H9 (cell line): ENCODE data around the gene FCRL5. TPM values are rescaled to one million over a fixed set of nuclear protein-coding genes. Genes with fewer than 3 reads are reported as not detected.

Experiments used
- DNase-seq: peaks from one replicate; pipeline ENCODE4 v3.0.0-alpha.2; 2017
- H2AFZ ChIP-seq: one replicate; pipeline ENCODE4 v1.6.1; 2013; ENCODE audit warnings: mild to moderate bottlenecking, low read length, control low read depth, moderate library complexity
- H2AK5ac ChIP-seq: 2 replicates; pipeline ENCODE4 v1.6.1; 2013; ENCODE audit warnings: low read length, control low read depth, mixed read lengths; ENCODE audit not compliant: insufficient read length
- H2BK120ac ChIP-seq: one replicate; pipeline ENCODE4 v1.6.1; 2013; ENCODE audit warnings: low read depth, mild to moderate bottlenecking, low read length, control low read depth, inconsistent platforms; ENCODE audit not compliant: poor library complexity, severe bottlenecking
- H2BK12ac ChIP-seq: 2 replicates; pipeline ENCODE4 v1.6.1; 2013; ENCODE audit warnings: low read length, control low read depth, mixed read lengths, low read depth; ENCODE audit not compliant: insufficient read length
- H2BK15ac ChIP-seq: 2 replicates; pipeline ENCODE4 v1.6.1; 2013; ENCODE audit warnings: low read depth, low read length, control low read depth
- H2BK20ac ChIP-seq: one replicate; pipeline ENCODE4 v1.6.1; 2013; ENCODE audit warnings: low read depth, mild to moderate bottlenecking, low read length, control low read depth, inconsistent platforms; ENCODE audit not compliant: poor library complexity, severe bottlenecking
- H2BK5ac ChIP-seq: 2 replicates; pipeline ENCODE4 v1.6.1; 2013; ENCODE audit warnings: low read length, control low read depth, mixed read lengths; ENCODE audit not compliant: insufficient read length
- H3K14ac ChIP-seq: 2 replicates; pipeline ENCODE4 v1.6.1; 2013; ENCODE audit warnings: low read length, control low read depth; ENCODE audit not compliant: insufficient read depth
- H3K18ac ChIP-seq: 2 replicates; pipeline ENCODE4 v1.6.1; 2013; ENCODE audit warnings: low read depth, mild to moderate bottlenecking, mixed read lengths, low read length, control low read depth; ENCODE audit not compliant: insufficient read length
- H3K23ac ChIP-seq: 2 replicates; pipeline ENCODE4 v1.6.1; 2013; ENCODE audit warnings: low read length, control low read depth, mixed read lengths, low read depth; ENCODE audit not compliant: insufficient read length
- H3K23me2 ChIP-seq: 2 replicates; pipeline ENCODE4 v1.6.1; 2013; ENCODE audit warnings: low read depth, mild to moderate bottlenecking, mixed read lengths, low read length, control low read depth; ENCODE audit not compliant: insufficient read length, poor library complexity, severe bottlenecking
- H3K27ac ChIP-seq: 2 replicates; pipeline ENCODE4 v1.5.1; 2013; ENCODE audit warnings: low read length, control low read depth, mixed read lengths, low read depth; ENCODE audit not compliant: insufficient read length
- H3K27me3 ChIP-seq: 2 replicates; pipeline ENCODE4 v1.6.1; 2013; ENCODE audit warnings: low read length, control low read depth, inconsistent platforms; ENCODE audit not compliant: insufficient read depth
- H3K4ac ChIP-seq: 2 replicates; pipeline ENCODE4 v1.6.1; 2013; ENCODE audit warnings: low read depth, mild to moderate bottlenecking, control low read depth, inconsistent platforms, low read length, moderate library complexity
- H3K4me1 ChIP-seq: 2 replicates; pipeline ENCODE4 v1.6.1; 2013; ENCODE audit warnings: low read length, control low read depth, inconsistent platforms; ENCODE audit not compliant: insufficient read depth
- H3K4me2 ChIP-seq: 2 replicates; pipeline ENCODE4 v1.6.1; 2013; ENCODE audit warnings: low read length, control low read depth, mixed read lengths; ENCODE audit not compliant: insufficient read length, insufficient read depth
- H3K56ac ChIP-seq: 2 replicates; pipeline ENCODE4 v1.6.1; 2013; ENCODE audit warnings: low read depth, mild to moderate bottlenecking, mixed read lengths, low read length, control low read depth; ENCODE audit not compliant: insufficient read length
- H3K79me1 ChIP-seq: 2 replicates; pipeline ENCODE4 v1.6.1; 2013; ENCODE audit warnings: low read depth, mild to moderate bottlenecking, moderate library complexity, low read length, control low read depth, inconsistent platforms; ENCODE audit not compliant: insufficient read depth, poor library complexity, severe bottlenecking
- H3K79me2 ChIP-seq: 2 replicates; pipeline ENCODE4 v1.6.1; 2013; ENCODE audit warnings: low read length, control low read depth, inconsistent platforms; ENCODE audit not compliant: insufficient read depth
- H3K9ac ChIP-seq: 2 replicates; pipeline ENCODE4 v1.6.1; 2013; ENCODE audit warnings: low read length, control low read depth, mixed read lengths; ENCODE audit not compliant: insufficient read length; ENCODE audit errors: extremely low read depth
- H3K9me3 ChIP-seq: one replicate; pipeline ENCODE4 v1.6.1; 2013; ENCODE audit warnings: low read depth, low read length, inconsistent platforms; ENCODE audit not compliant: control insufficient read depth
- H3T11ph ChIP-seq: one replicate; pipeline ENCODE4 v1.6.1; 2013; ENCODE audit warnings: mild to moderate bottlenecking, low read length, control low read depth, inconsistent platforms
- H4K20me1 ChIP-seq: one replicate; pipeline ENCODE4 v1.6.1; 2013; ENCODE audit not compliant: control insufficient read depth, insufficient read length, insufficient read depth
- H4K5ac ChIP-seq: 2 replicates; pipeline ENCODE4 v1.6.1; 2013; ENCODE audit warnings: low read depth, mild to moderate bottlenecking, mixed read lengths, low read length, control low read depth; ENCODE audit not compliant: insufficient read length
- H4K8ac ChIP-seq: replicated peaks from 2 replicates; pipeline ENCODE4 v1.6.1; 2013; ENCODE audit warnings: low read length, control low read depth, mixed read lengths, low read depth; ENCODE audit not compliant: insufficient read length
- H4K91ac ChIP-seq: 2 replicates; pipeline ENCODE4 v1.6.1; 2013; ENCODE audit warnings: low read depth, mild to moderate bottlenecking, moderate library complexity, mixed read lengths, low read length, control low read depth; ENCODE audit not compliant: insufficient read length
- H3K27ac Mint-ChIP-seq, 3 experiments: 2 replicates in 2 of 3; 3 replicates in 1 of 3; pipeline ENCODE4 v1.8.0; 2020 to 2021; ENCODE audit warnings: mixed read lengths in 3 of 3, mild to moderate bottlenecking in 1 of 3, moderate library complexity in 1 of 3
- H3K27me3 Mint-ChIP-seq: 2 replicates; pipeline ENCODE4 v1.8.0; 2021; ENCODE audit warnings: low read depth, mild to moderate bottlenecking, moderate library complexity, mixed read lengths
- H3K36me3 Mint-ChIP-seq, 3 experiments: 2 replicates in 2 of 3; 3 replicates in 1 of 3; pipeline ENCODE4 v1.8.0; 2020 to 2021; ENCODE audit warnings: low read depth in 3 of 3, mixed read lengths in 3 of 3; ENCODE audit not compliant: insufficient read depth in 1 of 3
- H3K4me1 Mint-ChIP-seq, 2 experiments: 2 replicates each; pipeline ENCODE4 v1.8.0; 2020; ENCODE audit warnings: mixed read lengths in 2 of 2
- H3K4me3 Mint-ChIP-seq, 2 experiments: 2 replicates in 1 of 2; 3 replicates in 1 of 2; pipeline ENCODE4 v1.8.0; 2020 to 2021; ENCODE audit warnings: mild to moderate bottlenecking in 2 of 2, mixed read lengths in 2 of 2, moderate library complexity in 1 of 2
- H3K9me3 Mint-ChIP-seq, 2 experiments: 2 replicates in 1 of 2; 3 replicates in 1 of 2; pipeline ENCODE4 v1.8.0; 2020; ENCODE audit warnings: mild to moderate bottlenecking in 2 of 2, mixed read lengths in 2 of 2, moderate library complexity in 1 of 2
- CTCF ChIP-seq: fragments of 200-600 bp; sonication (generic); conservative IDR thresholded peaks from 3 replicates; pipeline ENCODE4 v1.8.0; 2021; ENCODE audit warnings: antibody characterized with exemption, mild to moderate bottlenecking
- WGBS: extraction: QIAGEN DNeasy Blood & Tissue Kit; methylation state at CpG from one replicate; pipeline ENCODE4 v1.1.7; 2013; ENCODE audit warnings: missing lambda C conversion rate, low lambda C conversion rate, mixed read lengths; ENCODE audit not compliant: insufficient read length; ENCODE audit errors: extremely low coverage; 5-methylcytosine and 5-hydroxymethylcytosine counted together
- total RNA-seq: library from RNA; stranded (reverse); gene quantifications from 2 replicates; pipeline ENCODE4 v1.2.1, GENCODE V29; 2021

FCRL5 gene
- total RNA-seq, 1 experiment from 2014 or later, result 0.98 TPM

GRCh38 chr1:157595356-157595755, 43.0 kb upstream of the FCRL5 start:
- no peak overlapping the region for H3K27ac Mint-ChIP-seq
- H4K91ac ChIP-seq, result no peak overlapping the region
- no peaks in the 10 kb centered on the region for H3K4me1 ChIP-seq
- H3K27me3 Mint-ChIP-seq, result no peaks in the 10 kb centered on the region
- no peak for TF ChIP-seq CTCF
- peaks cover 0 to 5% of the 10 kb centered on the region in 2 experiments; a peak in 3 of 4 replicates for H3K4me1 Mint-ChIP-seq
- no peaks in the 10 kb centered on the region for H4K20me1 ChIP-seq
- no peak for DNase-seq
- H2BK12ac ChIP-seq, result no peak overlapping the region
- WGBS, result no CpG with 5 or more reads among the region's 2 CpGs
- H3K23ac ChIP-seq, result no peak overlapping the region
- no peak overlapping the region for H3T11ph ChIP-seq
- no peak overlapping the region for H3K27ac ChIP-seq
- H2BK5ac ChIP-seq, result no peak overlapping the region
- no peak overlapping the region for H2BK120ac ChIP-seq
- H3K23me2 ChIP-seq, result no peaks in the 10 kb centered on the region
- H3K27me3 ChIP-seq, result no peaks in the 10 kb centered on the region
- H3K79me2 ChIP-seq, result no peaks in the 10 kb centered on the region
- no peak overlapping the region for H3K4ac ChIP-seq
- no peak overlapping the region for H2AFZ ChIP-seq
- no peak overlapping the region for H3K14ac ChIP-seq
- no peak overlapping the region for H2BK20ac ChIP-seq
- no peaks in the 10 kb centered on the region for H3K79me1 ChIP-seq
- H3K9ac ChIP-seq, result no peak overlapping the region
- no peak overlapping the region for H4K5ac ChIP-seq
- no peak overlapping the region for H3K56ac ChIP-seq
- no peaks in the 10 kb centered on the region for H3K36me3 Mint-ChIP-seq
- no peaks in the 10 kb centered on the region for H3K9me3 Mint-ChIP-seq
- no peak overlapping the region for H2BK15ac ChIP-seq
- no peak overlapping the region for H4K8ac ChIP-seq
- no peak overlapping the region for H3K18ac ChIP-seq
- H3K4me3 Mint-ChIP-seq, result no peak overlapping the region
- no peaks in the 10 kb centered on the region for H3K9me3 ChIP-seq
- H2AK5ac ChIP-seq, result no peak overlapping the region
- H3K4me2 ChIP-seq, result no peak overlapping the region
